ENCODE results near the gene PPP1R9B. TPM values are rescaled to one million over a fixed set of nuclear protein-coding genes. Genes with fewer than 3 reads are reported as not detected.

PPP1R9B gene
- total RNA-seq, 4 donors from 2014 or later: 28.6 to 37.2 (median 31.9) TPM

- H3K9me3 ChIP-seq: no peaks in the 10 kb centered on the region
- H3K27ac ChIP-seq: peak overlapping the region in 1 of 3 donors; percentile 28
- TF ChIP-seq, protein P1, sequence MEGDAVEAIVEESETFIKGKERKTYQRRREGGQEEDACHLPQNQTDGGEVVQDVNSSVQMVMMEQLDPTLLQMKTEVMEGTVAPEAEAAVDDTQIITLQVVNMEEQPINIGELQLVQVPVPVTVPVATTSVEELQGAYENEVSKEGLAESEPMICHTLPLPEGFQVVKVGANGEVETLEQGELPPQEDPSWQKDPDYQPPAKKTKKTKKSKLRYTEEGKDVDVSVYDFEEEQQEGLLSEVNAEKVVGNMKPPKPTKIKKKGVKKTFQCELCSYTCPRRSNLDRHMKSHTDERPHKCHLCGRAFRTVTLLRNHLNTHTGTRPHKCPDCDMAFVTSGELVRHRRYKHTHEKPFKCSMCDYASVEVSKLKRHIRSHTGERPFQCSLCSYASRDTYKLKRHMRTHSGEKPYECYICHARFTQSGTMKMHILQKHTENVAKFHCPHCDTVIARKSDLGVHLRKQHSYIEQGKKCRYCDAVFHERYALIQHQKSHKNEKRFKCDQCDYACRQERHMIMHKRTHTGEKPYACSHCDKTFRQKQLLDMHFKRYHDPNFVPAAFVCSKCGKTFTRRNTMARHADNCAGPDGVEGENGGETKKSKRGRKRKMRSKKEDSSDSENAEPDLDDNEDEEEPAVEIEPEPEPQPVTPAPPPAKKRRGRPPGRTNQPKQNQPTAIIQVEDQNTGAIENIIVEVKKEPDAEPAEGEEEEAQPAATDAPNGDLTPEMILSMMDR (IDR thresholded peaks at IDR 0.05): no peak
- TF ChIP-seq POLR2A (IDR thresholded peaks at IDR 0.05): no peak
- no peaks in the 10 kb centered on the region for H3K27me3 ChIP-seq
- no peaks in the 10 kb centered on the region for H3K4me1 ChIP-seq
- no peak for DNase-seq
- intact Hi-C loops (cut with DNase I): no loop called here
- peaks cover 0 to 3% of the 10 kb centered on the region in 2 donors for H3K36me3 ChIP-seq
- 65 to 81% methylated on average over 13 to 19 of the region's 19 CpGs for WGBS, 2 donors
- no peak overlapping the region for H3K4me3 ChIP-seq (replicated peaks in 1 of 3)
These were observed 34.3 kb upstream of the PPP1R9B start for GRCh38 chr17:50184611-50185398.

DNA sequence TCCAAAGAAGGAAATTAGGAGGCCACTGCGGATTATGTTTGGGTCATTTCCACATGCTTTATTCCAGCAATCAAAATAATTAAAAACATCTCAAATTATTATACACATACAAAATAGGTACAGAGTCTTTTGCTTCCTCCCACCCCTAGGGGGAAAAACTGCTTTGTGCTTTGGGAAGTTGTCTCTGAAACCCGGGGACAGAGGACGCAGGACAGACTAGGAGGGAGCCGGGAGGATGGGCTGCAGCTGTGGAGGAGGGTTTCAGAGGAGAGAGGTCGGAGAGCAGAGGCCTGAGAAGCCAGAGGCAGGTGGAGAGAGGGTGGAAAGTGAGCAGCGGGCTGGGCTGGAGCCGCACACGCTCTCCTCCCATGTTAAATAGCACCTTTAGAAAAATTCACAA lies 33.6 kb upstream of the PPP1R9B start:
- Histone ChIP-seq H3K36me3 (peaks cover 0 to 2% of the 10 kb centered on the region in 2 donors), H3K4me1 (no peaks in the 10 kb centered on the region), H3K27ac (no peak overlapping the region), H3K9me3 (no peaks in the 10 kb centered on the region), H3K4me3 (replicated peaks in 1 of 3) (no peak overlapping the region), H3K27me3 (no peaks in the 10 kb centered on the region)
- WGBS, 2 donors: 63 to 71% methylated on average over 8 of the region's 8 CpGs
- TF ChIP-seq POLR2A (IDR thresholded peaks at IDR 0.05): no peak
- TF ChIP-seq, protein P1 (IDR thresholded peaks at IDR 0.05): no peak
- intact Hi-C loops (cut with DNase I): no loop called here
- DNase-seq: no peak

DNA sequence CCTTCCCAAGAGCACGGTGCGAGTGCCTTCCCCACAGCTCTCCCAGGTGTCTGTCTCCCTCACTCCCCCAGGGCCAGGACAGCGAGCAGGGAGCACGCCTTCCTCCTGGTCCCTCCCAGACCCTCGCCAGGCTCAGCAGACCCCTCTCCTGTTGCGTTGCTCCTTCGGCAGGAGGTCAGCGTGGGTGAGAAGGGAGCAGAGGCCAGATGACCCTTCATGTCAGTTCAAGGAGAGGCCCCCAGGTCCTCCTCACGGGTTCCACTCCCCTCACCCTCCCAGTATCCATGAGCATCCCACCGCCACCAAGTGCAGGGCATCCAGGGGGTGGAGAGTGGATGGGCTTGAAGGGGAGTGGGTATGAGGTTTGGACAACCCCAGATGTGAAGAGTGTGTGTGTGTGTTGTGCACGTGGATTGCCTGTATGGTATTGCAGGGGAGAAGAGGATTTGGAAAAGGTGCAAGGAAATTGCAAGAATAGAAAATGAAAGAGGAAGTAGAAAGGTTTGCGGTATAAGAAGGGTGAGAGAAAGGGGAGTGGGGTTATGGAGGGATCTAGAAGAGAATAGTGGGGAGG lies 33.0 kb upstream of the PPP1R9B start:
- Histone ChIP-seq H3K27ac (no peak overlapping the region), H3K9me3 (no peaks in the 10 kb centered on the region), H3K27me3 (no peaks in the 10 kb centered on the region), H3K4me3 (replicated peaks in 1 of 3) (no peak overlapping the region), H3K4me1 (peaks cover 3% of the 10 kb centered on the region in 2 donors), H3K36me3 (peaks cover 0 to 2% of the 10 kb centered on the region in 2 donors)
- DNase-seq: no peak
- intact Hi-C loops (cut with DNase I): no loop called here
- TF ChIP-seq, protein P1 (IDR thresholded peaks at IDR 0.05): no peak
- TF ChIP-seq POLR2A (IDR thresholded peaks at IDR 0.05): no peak
- 64 to 67% methylated on average over 12 of the region's 12 CpGs for WGBS, 2 donors

DNA sequence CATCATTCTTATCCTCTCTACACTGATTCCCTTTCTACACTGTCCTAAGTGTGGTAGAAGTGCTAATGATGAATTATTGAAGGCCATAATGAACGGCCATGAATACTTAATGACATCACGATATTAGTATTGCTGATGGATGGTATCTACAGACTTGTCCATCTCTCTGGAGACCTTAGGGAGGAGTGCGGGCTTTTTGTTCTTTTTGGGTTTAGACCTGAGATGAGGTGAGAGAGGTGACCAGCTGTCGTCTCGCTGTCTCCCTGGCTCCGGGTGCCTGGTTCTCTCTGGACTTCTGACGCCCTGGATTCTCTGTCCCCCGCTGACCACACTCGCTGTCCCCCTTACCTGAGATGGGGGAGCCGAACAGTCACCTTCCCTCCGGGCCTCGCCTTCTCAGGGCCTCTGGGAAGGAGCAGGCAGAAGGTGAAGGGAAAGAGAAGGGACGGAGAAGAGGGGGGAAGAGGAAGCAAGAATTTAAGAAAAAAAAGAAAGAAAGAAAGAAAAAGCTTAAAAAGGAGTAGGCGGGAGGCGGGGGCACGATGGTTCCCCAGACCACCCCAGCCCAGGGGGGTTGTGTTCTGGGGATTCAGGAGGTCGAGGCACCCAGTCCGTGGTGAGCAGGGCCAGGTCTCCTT lies 32.4 kb upstream of the PPP1R9B start:
- Histone ChIP-seq H3K4me1 (peaks cover 6 to 9% of the 10 kb centered on the region in 2 donors), H3K27me3 (no peaks in the 10 kb centered on the region), H3K9me3 (no peaks in the 10 kb centered on the region), H3K4me3 (replicated peaks in 1 of 3) (no peak overlapping the region), H3K27ac (no peak overlapping the region), H3K36me3 (peaks cover 0 to 2% of the 10 kb centered on the region in 2 donors)
- no peak for DNase-seq
- intact Hi-C loops (cut with DNase I): no loop called here
- TF ChIP-seq POLR2A (IDR thresholded peaks at IDR 0.05): no peak
- TF ChIP-seq, protein P1 (IDR thresholded peaks at IDR 0.05): no peak
- WGBS, 2 donors: 76 to 79% methylated on average over 18 of the region's 18 CpGs
